ENCODE results near the gene NCKAP5.

The NCKAP5 gene

DNA sequence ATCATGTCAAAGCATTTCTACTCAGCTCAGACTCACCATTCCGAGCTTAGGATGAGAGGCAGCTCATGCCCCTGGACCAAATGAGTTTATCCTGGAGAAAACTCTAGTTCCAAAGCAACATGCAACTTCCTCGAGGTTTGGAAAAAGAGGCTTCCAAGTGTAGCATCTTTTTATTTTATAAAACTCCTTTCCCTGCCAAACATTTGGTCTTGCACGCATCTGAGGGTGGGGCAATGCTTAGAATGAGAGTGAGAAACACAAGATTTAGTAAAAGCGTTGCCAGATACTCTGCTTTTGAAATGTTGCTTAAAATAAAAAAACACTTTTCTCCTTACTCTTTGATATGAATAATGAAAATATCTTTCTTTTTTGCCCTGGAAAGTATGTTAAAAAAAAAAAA lies 151.5 kb downstream of the NCKAP5 start:
- no peaks in the 10 kb centered on the region for H3K36me3 ChIP-seq (ENCODE audit: control insufficient read depth, insufficient read depth, low read length)
- no peak for DNase-seq (ENCODE audit: extremely low read depth, insufficient read length)
- no peaks in the 10 kb centered on the region for H3K27me3 ChIP-seq (replicated peaks; ENCODE audit: control insufficient read depth, insufficient read depth, low read length)
- no peak overlapping the region for H3K4me3 ChIP-seq (replicated peaks; ENCODE audit: low read depth, low read length)
- TF ChIP-seq, protein P1, sequence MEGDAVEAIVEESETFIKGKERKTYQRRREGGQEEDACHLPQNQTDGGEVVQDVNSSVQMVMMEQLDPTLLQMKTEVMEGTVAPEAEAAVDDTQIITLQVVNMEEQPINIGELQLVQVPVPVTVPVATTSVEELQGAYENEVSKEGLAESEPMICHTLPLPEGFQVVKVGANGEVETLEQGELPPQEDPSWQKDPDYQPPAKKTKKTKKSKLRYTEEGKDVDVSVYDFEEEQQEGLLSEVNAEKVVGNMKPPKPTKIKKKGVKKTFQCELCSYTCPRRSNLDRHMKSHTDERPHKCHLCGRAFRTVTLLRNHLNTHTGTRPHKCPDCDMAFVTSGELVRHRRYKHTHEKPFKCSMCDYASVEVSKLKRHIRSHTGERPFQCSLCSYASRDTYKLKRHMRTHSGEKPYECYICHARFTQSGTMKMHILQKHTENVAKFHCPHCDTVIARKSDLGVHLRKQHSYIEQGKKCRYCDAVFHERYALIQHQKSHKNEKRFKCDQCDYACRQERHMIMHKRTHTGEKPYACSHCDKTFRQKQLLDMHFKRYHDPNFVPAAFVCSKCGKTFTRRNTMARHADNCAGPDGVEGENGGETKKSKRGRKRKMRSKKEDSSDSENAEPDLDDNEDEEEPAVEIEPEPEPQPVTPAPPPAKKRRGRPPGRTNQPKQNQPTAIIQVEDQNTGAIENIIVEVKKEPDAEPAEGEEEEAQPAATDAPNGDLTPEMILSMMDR (IDR thresholded peaks at IDR 0.05; ENCODE audit: insufficient read depth, low read length, poor library complexity, severe bottlenecking), result no peak

DNA sequence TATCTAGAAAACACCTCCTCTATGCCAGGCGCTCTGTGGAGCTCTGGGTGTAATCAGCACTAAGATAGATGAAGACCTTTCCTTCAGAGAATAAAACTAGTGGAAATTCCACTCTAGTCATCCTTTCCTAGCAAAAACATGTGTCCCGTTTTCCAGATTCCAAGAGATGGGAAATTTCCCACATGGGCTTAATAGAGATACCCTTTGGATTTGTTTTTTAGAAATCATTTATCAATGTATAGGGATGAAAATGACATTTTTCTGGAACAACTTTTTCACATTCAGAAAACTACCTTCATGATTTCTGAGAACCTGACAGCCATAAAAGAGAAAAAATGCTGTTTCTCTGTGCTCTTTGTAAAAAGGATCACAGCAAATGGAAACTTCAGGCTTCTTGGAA lies 152.1 kb downstream of the NCKAP5 start:
- H3K36me3 ChIP-seq (ENCODE audit: control insufficient read depth, insufficient read depth, low read length), result no peaks in the 10 kb centered on the region
- H3K27me3 ChIP-seq (replicated peaks; ENCODE audit: control insufficient read depth, insufficient read depth, low read length), result no peaks in the 10 kb centered on the region
- TF ChIP-seq, protein P1 (IDR thresholded peaks at IDR 0.05; ENCODE audit: insufficient read depth, low read length, poor library complexity, severe bottlenecking), result no peak
- no peak overlapping the region for H3K4me3 ChIP-seq (replicated peaks; ENCODE audit: low read depth, low read length)
- DNase-seq (ENCODE audit: extremely low read depth, insufficient read length), result no peak

DNA sequence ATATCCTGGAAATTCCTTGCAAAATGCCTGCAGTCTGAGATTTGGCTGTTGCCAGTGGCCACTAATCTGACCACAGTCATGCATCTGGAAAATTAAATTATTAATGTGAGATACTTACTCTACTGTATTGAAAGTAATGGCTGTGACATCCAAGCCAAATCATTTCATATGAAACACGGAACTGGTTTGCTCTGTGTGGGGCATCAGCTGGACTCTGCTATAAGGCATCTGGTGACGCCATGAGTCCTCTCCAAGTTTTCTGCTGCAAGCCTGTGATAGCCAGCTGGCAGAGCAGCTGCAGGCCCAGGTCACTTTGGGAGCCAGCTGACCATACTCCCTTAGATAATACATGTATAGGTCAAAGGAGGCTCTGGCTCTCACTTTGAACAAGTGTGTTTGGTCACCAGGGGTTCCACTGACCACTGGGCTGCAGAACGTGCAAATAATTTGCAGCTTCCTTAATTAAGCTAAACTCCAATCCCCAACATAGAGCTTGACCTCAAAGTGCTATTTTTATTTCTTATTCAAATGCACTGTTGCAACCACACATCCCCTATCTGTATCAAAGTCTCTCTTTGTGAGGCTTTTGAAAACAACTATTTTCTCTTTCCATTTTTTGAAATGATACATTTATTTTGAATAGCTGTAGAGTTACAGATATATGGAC lies 152.9 kb downstream of the NCKAP5 start:
- no peak for DNase-seq (ENCODE audit: extremely low read depth, insufficient read length)
- H3K4me3 ChIP-seq (replicated peaks; ENCODE audit: low read depth, low read length), result no peak overlapping the region
- no peaks in the 10 kb centered on the region for H3K27me3 ChIP-seq (replicated peaks; ENCODE audit: control insufficient read depth, insufficient read depth, low read length)
- TF ChIP-seq, protein P1 (IDR thresholded peaks at IDR 0.05; ENCODE audit: insufficient read depth, low read length, poor library complexity, severe bottlenecking), result no peak
- H3K36me3 ChIP-seq (ENCODE audit: control insufficient read depth, insufficient read depth, low read length), result no peaks in the 10 kb centered on the region

DNA sequence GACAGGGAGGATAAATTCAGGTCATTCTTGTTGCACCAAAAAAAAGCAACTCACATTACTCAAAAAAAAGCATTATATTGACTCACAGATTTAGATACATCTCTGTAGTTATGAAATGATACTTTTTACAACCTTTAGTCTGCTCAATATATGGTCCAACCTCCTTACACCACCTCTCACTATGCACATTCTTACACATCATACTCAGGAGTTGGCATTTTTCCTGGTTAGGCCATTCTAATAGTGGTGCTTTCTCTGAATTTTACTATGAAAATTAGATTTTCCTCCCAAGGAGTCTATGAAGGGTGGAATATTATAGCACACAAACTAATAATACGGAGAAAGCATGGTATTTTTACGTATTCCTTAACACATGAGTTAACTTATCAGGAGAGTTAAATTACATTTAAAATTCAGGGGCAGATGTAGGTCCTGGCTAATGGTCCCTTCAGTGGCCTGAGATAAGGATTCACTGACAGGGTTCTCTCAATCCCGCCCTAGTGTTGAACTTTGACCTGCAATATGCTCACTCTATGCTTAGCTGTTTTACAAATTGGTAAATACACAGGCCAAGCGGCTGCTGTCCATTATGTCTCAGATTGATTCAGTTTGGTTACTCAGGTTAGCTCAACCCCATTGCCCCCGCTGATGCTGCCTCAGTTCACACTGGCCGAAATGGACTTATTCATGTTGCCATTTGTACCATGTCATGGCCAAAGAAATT lies 153.6 kb downstream of the NCKAP5 start:
- TF ChIP-seq, protein P1 (IDR thresholded peaks at IDR 0.05; ENCODE audit: insufficient read depth, low read length, poor library complexity, severe bottlenecking), result no peak
- H3K27me3 ChIP-seq (replicated peaks; ENCODE audit: control insufficient read depth, insufficient read depth, low read length), result no peaks in the 10 kb centered on the region
- no peaks in the 10 kb centered on the region for H3K36me3 ChIP-seq (ENCODE audit: control insufficient read depth, insufficient read depth, low read length)
- DNase-seq (ENCODE audit: extremely low read depth, insufficient read length), result no peak
- no peak overlapping the region for H3K4me3 ChIP-seq (replicated peaks; ENCODE audit: low read depth, low read length)

DNA sequence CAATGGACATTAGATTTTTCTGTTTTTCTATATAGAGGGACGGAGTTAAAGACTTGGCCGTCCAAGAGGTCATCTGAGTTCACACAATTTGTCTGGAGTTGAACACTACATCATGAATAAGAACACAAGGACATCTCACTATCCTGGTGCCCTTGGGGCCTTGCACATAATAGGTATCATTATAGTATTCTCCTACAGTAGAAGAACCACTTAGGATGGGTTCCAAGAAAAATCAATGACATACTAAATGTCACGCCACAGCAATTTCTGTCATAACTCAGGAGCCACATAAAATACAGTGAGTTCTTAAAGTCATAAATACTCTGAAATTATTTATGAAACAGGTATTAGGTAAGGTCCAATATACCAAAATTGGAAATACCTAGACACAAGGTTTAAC lies 154.4 kb downstream of the NCKAP5 start:
- no peaks in the 10 kb centered on the region for H3K36me3 ChIP-seq (ENCODE audit: control insufficient read depth, insufficient read depth, low read length)
- TF ChIP-seq, protein P1 (IDR thresholded peaks at IDR 0.05; ENCODE audit: insufficient read depth, low read length, poor library complexity, severe bottlenecking), result no peak
- no peak overlapping the region for H3K4me3 ChIP-seq (replicated peaks; ENCODE audit: low read depth, low read length)
- no peak for DNase-seq (ENCODE audit: extremely low read depth, insufficient read length)
- no peaks in the 10 kb centered on the region for H3K27me3 ChIP-seq (replicated peaks; ENCODE audit: control insufficient read depth, insufficient read depth, low read length)

All from GM06990 (cell line).